CD4-positive, alpha-beta T cell treated with Interleukin-6 for 4 hours (primary cell): ENCODE data around the gene CEACAM3.
"Not testable (repeated sequence)": the region's sequence is repeated elsewhere in the genome, so short reads cannot be mapped to it uniquely, and the experiment has no call there.

Experiments used
- DNase-seq: peaks from one replicate; pipeline ENCODE4 v3.0.0-alpha.2; 2020; ENCODE audit warnings: mixed read lengths

CEACAM3 gene

GRCh38 chr19:41796362-41796761, at the start of gene CEACAM3:
Gene CEACAM3, plus strand, starts transcription at chr19:41796587. Its CDS starts 91 bp downstream, at chr19:41796678.
- no peak for DNase-seq

- peak; percentile 52 for DNase-seq
Observed at GRCh38 chr19:41746593-41747227, 49.7 kb upstream of the CEACAM3 start.

GRCh38 chr19:41748012-41748411, 48.4 kb upstream of the CEACAM3 start:
- DNase-seq: no peak

GRCh38 chr19:41750248-41751134, 45.9 kb upstream of the CEACAM3 start:
- not testable (repeated sequence) for DNase-seq

- DNase-seq: peak; percentile 85
Observed at GRCh38 chr19:41753159-41753558, 43.2 kb upstream of the CEACAM3 start.

GRCh38 chr19:41753936-41754529, 42.4 kb upstream of the CEACAM3 start:
- DNase-seq: peak; percentile 77

GRCh38 chr19:41755328-41755913, 41.0 kb upstream of the CEACAM3 start, which contains the start of gene CEACAM6:
Gene CEACAM6, plus strand, starts transcription at chr19:41755530. Its CDS starts 109 bp downstream, at chr19:41755639.
- no peak for DNase-seq

GRCh38 chr19:41758846-41759245, 37.5 kb upstream of the CEACAM3 start:
- DNase-seq: no peak

- no peak for DNase-seq
Observed at GRCh38 chr19:41767115-41767514, 29.3 kb upstream of the CEACAM3 start.

- not testable (repeated sequence) for DNase-seq
Observed at GRCh38 chr19:41768105-41768504, 28.3 kb upstream of the CEACAM3 start.

GRCh38 chr19:41769608-41770007, 26.8 kb upstream of the CEACAM3 start:
- DNase-seq: no peak

GRCh38 chr19:41771410-41771809, 25.0 kb upstream of the CEACAM3 start:
- DNase-seq: no peak

GRCh38 chr19:41774515-41774980, 21.8 kb upstream of the CEACAM3 start:
- peak; percentile 60 for DNase-seq

GRCh38 chr19:41776700-41777099, 19.7 kb upstream of the CEACAM3 start:
- no peak for DNase-seq

GRCh38 chr19:41783612-41784011, 12.8 kb upstream of the CEACAM3 start:
- no peak for DNase-seq

- no peak for DNase-seq
Observed at GRCh38 chr19:41784312-41784711, 12.1 kb upstream of the CEACAM3 start.

GRCh38 chr19:41784743-41785142, 11.6 kb upstream of the CEACAM3 start:
- peak; percentile 9 for DNase-seq

- DNase-seq: peak; percentile 85
Observed at GRCh38 chr19:41785653-41786052, 10.7 kb upstream of the CEACAM3 start.

- DNase-seq: no peak
Observed at GRCh38 chr19:41787055-41787454, 9.3 kb upstream of the CEACAM3 start.

GRCh38 chr19:41788518-41788917, 7.9 kb upstream of the CEACAM3 start:
- not testable (repeated sequence) for DNase-seq

- not testable (repeated sequence) for DNase-seq
Observed at GRCh38 chr19:41789053-41789452, 7.3 kb upstream of the CEACAM3 start.

- peak; percentile 64 for DNase-seq
Observed at GRCh38 chr19:41792513-41793413, 3.6 kb upstream of the CEACAM3 start.
